Calu3 (cell line): Measurements from ENCODE around the gene LRBA. TPM values are rescaled to one million over a fixed set of nuclear protein-coding genes. Genes with fewer than 3 reads are reported as not detected.

ENCODE experiments used
- BruUV-seq: library from RNA; stranded (reverse); fragments of 400-500 nt; replicated peaks from 2 replicates; lab custom pipeline; 2021; lab: Mats Ljungman, UMichigan
- CTCF ChIA-PET: fragments of 300-600 bp; sonication (Branson Sonifier 250); formaldehyde crosslinking; loops from one replicate; lab custom pipeline; 2022; ENCODE audit warnings: antibody characterized with exemption; lab: Charles Lee
- DNase-seq: peaks from one replicate; pipeline ENCODE4 v3.0.0; 2022
- H3K27ac Mint-ChIP-seq: one replicate; pipeline ENCODE4 v1.8.0; 2022; ENCODE audit warnings: mixed read lengths; ENCODE audit not compliant: unreplicated experiment
- H3K27me3 Mint-ChIP-seq: one replicate; pipeline ENCODE4 v1.8.0; 2022; ENCODE audit warnings: mixed read lengths; ENCODE audit not compliant: unreplicated experiment
- H3K36me3 Mint-ChIP-seq: one replicate; pipeline ENCODE4 v1.8.0; 2022; ENCODE audit warnings: mild to moderate bottlenecking, moderate library complexity, mixed read lengths; ENCODE audit not compliant: insufficient read depth, unreplicated experiment
- H3K4me1 Mint-ChIP-seq: one replicate; pipeline ENCODE4 v1.8.0; 2022; ENCODE audit warnings: mild to moderate bottlenecking, low read depth, mixed read lengths; ENCODE audit not compliant: unreplicated experiment
- H3K4me3 Mint-ChIP-seq: one replicate; pipeline ENCODE4 v1.8.0; 2022; ENCODE audit warnings: mild to moderate bottlenecking, low read depth, moderate library complexity, mixed read lengths; ENCODE audit not compliant: unreplicated experiment
- H3K9me3 Mint-ChIP-seq: one replicate; pipeline ENCODE4 v1.8.0; 2022; ENCODE audit warnings: low read depth, mixed read lengths; ENCODE audit not compliant: unreplicated experiment
- intact Hi-C: fragments of 100-400 bp; cut with micrococcal nuclease; formaldehyde crosslinking; loops from one replicate; pipeline ENCODE4 v1.10.0; 2022; ENCODE audit not compliant: unreplicated experiment
- total RNA-seq: library from RNA; stranded (reverse); gene quantifications from 2 replicates; pipeline ENCODE4 v1.2.3, GENCODE V29; 2022
- TF ChIP-seq, protein P1 (sequence below): fragments of 200-600 bp; IDR thresholded peaks from one replicate; pipeline ENCODE4 v1.8.0; 2022; ENCODE audit warnings: antibody characterized with exemption; ENCODE audit not compliant: unreplicated experiment

The LRBA gene
- total RNA-seq, 1 experiment from 2014 or later = 49.0 TPM

DNA sequence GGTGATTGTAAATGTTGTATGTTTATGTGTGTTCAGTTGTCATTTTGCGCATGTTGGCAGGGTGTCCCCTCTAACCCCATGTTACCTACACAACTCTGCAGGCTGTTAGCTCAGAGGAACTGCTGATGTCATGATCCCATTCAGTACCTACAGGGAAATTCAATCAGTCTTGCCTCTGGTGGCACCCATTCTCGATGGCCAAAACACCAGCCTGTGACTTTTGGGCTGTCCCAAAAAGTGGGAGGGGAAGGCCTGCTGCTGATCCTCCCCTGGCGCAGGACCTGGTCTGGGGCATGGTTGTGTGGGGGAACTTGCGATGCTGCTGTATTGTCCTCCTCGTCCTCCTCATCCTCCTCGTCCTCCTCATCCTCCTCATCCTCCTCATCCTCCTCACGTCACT, 762.3 kb downstream of the LRBA start:
- BruUV-seq = no TSS peak
- Mint-ChIP-seq H3K4me3 (no peak overlapping the region), H3K27ac (no peak overlapping the region), H3K27me3 (no peaks in the 10 kb centered on the region), H3K4me1 (no peaks in the 10 kb centered on the region), H3K9me3 (no peaks in the 10 kb centered on the region), H3K36me3 (no peaks in the 10 kb centered on the region)
- no peak for DNase-seq
- CTCF ChIA-PET = no interaction called here
- TF ChIP-seq, protein P1, sequence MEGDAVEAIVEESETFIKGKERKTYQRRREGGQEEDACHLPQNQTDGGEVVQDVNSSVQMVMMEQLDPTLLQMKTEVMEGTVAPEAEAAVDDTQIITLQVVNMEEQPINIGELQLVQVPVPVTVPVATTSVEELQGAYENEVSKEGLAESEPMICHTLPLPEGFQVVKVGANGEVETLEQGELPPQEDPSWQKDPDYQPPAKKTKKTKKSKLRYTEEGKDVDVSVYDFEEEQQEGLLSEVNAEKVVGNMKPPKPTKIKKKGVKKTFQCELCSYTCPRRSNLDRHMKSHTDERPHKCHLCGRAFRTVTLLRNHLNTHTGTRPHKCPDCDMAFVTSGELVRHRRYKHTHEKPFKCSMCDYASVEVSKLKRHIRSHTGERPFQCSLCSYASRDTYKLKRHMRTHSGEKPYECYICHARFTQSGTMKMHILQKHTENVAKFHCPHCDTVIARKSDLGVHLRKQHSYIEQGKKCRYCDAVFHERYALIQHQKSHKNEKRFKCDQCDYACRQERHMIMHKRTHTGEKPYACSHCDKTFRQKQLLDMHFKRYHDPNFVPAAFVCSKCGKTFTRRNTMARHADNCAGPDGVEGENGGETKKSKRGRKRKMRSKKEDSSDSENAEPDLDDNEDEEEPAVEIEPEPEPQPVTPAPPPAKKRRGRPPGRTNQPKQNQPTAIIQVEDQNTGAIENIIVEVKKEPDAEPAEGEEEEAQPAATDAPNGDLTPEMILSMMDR = no peak
- intact Hi-C loops = no loop called here

DNA sequence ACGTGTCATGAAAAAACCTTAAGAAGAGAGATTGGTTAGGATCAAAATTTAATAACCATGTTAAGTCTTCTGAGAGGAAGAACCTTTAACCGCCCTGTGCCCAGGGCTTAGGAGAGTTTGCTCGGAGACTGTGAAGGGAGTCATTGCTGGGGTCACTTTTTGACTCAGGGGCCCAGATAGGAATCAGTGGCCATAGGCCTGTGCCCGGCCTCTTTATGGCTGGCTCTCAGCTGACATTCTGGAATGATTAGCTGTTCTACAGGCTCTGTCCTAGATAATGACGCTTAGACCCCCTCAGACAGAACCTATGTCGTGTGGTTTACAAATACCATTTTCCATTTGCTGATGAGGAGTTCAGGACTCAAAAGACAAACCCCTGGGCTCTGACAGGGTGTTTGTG, 762.8 kb downstream of the LRBA start:
- no TSS peak for BruUV-seq
- CTCF ChIA-PET = no interaction called here
- DNase-seq = no peak
- Mint-ChIP-seq H3K4me1 (no peaks in the 10 kb centered on the region), H3K27me3 (no peaks in the 10 kb centered on the region), H3K27ac (no peak overlapping the region), H3K36me3 (no peaks in the 10 kb centered on the region), H3K9me3 (no peaks in the 10 kb centered on the region), H3K4me3 (no peak overlapping the region)
- intact Hi-C loops = no loop called here
- TF ChIP-seq, protein P1 = no peak

DNA sequence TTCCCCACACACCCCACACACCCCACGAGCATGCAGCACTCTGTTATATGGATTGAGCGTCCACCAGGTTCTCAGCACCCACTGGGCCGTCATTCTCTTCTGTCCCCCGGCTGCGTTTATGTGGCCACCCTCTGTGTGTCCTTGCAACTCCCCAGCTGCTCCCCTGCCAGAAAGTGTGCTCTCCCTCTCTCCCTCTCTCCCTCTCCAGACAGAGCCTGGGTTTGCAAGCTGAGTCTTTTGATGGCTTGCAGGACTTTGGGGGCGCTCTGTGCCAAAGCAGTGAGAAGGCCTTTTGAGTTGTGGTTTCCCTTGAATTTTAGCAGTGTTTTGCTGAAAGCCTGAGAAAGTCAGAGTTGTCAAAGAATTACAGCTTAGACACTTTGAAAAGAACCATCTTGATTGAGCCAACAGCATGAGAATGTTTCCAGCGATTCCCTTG, 763.3 kb downstream of the LRBA start:
- intact Hi-C loops = no loop called here
- no TSS peak for BruUV-seq
- Mint-ChIP-seq H3K27me3 (no peaks in the 10 kb centered on the region), H3K27ac (no peak overlapping the region), H3K4me3 (no peak overlapping the region), H3K36me3 (no peaks in the 10 kb centered on the region), H3K4me1 (no peaks in the 10 kb centered on the region), H3K9me3 (no peaks in the 10 kb centered on the region)
- TF ChIP-seq, protein P1 = no peak
- CTCF ChIA-PET = no interaction called here
- DNase-seq = no peak

DNA sequence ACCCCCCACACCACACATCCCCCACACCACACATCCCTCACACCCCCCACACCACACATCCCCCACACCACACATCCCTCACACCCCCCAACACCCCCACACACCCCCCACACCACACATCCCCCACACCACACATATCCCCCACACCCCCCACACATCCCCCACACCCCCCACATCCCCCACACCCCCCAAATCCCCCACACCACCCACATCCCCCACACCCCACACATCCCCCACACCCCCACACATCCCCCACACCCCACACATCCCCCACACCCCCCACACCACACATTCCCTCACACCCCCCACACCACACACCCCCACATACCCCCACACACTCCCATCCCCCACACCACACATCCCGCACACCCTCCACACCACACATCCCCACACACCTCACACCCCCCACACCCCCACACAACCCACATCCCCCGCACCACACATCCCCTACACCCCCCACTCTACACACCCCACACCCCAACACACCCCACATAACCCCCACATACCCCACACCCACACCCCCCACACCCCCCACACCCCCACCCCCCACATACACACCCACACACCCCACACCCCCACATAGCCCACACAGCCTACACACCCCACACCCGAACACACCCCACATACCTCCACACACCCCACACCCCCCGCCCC, 764.0 kb downstream of the LRBA start:
- Mint-ChIP-seq H3K27ac (no peak overlapping the region), H3K9me3 (no peaks in the 10 kb centered on the region), H3K4me1 (no peaks in the 10 kb centered on the region), H3K36me3 (no peaks in the 10 kb centered on the region), H3K27me3 (no peaks in the 10 kb centered on the region), H3K4me3 (no peak overlapping the region)
- intact Hi-C loops = no loop called here
- no peak for DNase-seq
- TF ChIP-seq, protein P1 = no peak
- BruUV-seq = no TSS peak
- CTCF ChIA-PET = no interaction called here
